GM21381 (cell line): ENCODE results near the gene DHRSX.
A peak's percentile ranks its signal among the peaks of the same experiment; 100 is the strongest.
"Not testable (repeated sequence)": the region's sequence is repeated elsewhere in the genome, so short reads cannot be mapped to it uniquely, and the experiment has no call there.

Experiments used
- ATAC-seq: cut with Tn5 transposase; IDR thresholded peaks from one replicate; pipeline ENCODE4 v1.9.1; 2021; ENCODE audit warnings: mild to moderate bottlenecking, moderate library complexity; ENCODE audit not compliant: unreplicated experiment

DHRSX gene

DNA sequence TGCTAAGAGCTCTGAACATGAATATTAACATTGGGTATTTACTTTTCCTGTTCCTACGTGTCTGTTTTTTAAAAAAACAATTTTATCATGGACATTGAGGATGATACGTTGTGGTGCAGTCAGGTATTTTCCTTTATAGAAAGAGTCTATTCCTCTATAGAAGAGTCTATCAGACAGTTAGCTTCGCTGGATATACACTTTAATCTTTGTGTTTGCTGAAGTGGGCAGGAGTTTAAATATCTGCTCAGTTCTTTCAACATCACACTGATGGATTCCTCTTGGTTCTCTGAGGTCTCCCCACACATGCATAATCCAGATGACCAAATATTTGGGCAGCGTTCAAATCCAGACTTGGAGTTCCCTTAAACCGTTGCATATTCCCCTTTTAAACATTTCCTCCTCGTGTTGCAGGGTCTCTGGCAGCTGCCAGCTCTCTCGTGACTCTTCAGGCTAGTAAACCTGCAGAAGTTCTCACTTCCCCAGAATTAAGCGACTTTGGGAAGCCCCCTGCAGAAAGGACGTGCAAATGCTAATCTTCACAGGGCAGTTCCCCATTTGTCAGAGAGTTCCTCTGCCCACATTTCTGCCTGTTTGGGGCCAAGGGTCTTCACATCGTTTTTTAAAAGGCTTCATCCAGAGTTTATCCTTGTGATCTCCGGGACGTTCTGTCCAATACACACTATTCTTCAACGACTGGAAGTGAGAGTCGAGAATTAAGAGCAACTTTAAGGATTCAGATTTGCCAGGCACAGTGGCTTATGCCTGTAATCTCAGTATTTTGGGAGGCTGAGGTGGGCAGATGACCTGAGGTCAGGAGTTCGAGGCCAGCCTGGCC, 20.5 kb upstream of the DHRSX start:
- peak; percentile 78 for ATAC-seq

DNA sequence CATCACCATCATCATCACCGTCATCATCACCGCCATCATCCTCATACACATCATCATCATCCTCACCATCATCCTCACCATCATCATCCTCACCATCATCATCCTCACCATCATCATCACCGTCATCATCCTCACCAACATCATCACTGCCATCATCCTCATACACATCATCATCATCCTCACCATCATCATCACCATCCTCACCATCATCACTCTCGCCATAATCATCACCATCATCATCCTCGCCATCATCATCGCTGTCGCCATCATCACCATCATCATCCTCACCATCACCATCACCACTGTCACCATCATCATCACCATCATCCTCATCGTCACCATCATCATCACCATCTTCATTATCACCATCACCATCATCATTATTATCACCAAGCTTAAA, 19.8 kb upstream of the DHRSX start:
- no peak for ATAC-seq

GRCh38 chrX:2519638-2520037, 18.9 kb upstream of the DHRSX start:
- not testable (repeated sequence) for ATAC-seq

DNA sequence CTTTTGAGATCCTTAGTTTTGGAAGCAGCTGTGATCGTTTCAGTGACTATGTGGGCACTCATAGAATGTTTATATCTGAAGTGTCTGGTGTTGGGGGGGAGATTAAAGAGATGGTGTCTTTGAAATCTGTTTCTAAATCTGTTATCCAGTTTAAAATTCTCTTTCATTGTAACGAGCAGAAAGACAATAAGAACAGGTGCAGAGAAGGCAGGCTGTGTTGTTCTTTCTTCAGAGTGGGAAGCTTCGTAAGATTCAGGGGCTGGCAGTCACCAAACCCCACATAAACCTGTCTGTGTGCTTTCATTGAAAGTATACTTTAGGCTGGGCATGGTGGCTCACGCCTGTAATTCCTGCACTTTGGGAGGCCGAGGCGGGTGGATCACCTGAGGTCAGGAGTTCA, 16.3 kb upstream of the DHRSX start:
- ATAC-seq: no peak

DNA sequence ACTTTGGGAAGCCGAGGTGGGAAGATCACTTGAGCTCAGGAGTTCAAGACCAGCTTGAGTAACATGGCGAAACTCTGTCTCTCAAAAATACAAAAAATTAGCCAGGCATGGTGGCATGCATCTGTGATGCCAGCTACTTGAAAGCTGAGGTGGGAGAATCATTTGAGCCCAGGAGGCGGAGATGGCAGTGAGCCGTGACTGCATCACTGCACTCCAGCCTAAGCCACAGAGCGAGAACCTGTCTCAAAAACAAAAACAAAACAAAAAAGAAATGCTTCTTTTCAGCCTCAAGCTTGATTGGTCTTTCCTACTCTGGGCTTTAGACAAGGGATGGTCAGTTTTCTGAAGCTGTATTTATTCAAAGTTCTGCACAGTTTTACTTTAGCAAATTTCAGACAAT, 15.8 kb upstream of the DHRSX start:
- peak; percentile 44 for ATAC-seq

GRCh38 chrX:2514131-2514530, 13.4 kb upstream of the DHRSX start:
- ATAC-seq: no peak

- ATAC-seq: no peak
Measured at GRCh38 chrX:2513121-2513664, 12.4 kb upstream of the DHRSX start.

- ATAC-seq: no peak
Measured at GRCh38 chrX:2512501-2512900, 11.7 kb upstream of the DHRSX start.

DNA sequence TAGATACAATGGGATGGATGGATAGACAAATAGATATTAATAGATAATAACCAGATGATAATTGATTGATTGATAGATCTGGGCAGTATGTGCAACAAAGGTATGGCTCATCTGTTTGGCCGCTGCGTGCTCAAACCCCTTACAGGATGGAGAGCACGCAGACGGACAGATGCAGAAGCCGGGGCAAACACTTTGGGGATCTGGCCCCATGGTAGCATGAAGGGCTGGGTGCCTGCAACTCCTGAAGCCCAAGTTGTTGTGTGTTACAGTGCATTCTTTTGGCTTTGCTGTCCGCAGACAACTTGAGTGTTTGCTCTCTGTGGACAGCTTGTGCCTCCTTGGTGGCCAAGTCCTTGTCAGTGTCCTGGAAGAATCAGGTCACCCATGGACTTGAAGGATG, 10.6 kb upstream of the DHRSX start:
- no peak for ATAC-seq

DNA sequence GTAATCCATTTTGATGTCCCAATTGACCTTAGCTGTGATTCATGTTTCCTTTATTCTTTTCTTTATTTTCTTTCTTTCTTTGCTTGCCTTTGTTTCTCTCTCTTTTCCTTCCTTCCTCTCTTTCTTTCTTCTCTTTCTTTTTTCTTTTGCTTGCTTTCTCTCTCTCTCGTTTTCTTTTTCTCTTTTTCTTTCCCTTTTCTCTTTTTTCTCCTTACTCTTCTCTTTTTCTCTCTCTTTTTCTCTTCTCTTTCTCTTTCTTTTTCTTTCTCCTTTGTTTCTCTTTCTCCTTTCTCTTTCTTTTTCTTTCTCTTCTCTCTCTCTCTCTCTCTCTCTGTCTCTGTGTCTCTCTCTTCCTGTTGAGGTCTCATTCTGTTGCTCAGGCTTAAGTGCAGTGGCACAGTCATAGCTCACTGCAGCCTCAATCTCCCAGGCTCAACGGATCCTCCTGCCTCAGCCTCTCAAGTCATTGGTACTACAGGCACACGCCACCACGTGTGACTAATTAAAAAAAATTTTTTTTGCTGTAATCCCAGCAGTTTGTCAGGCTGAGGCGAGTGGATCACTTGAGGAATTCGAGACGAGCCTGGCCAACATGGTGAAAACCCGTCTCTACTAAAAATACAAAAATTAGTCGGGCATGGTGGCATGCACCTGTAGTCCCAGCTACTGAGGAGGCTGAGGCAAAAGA, 8.0 kb upstream of the DHRSX start:
- ATAC-seq: no peak

DNA sequence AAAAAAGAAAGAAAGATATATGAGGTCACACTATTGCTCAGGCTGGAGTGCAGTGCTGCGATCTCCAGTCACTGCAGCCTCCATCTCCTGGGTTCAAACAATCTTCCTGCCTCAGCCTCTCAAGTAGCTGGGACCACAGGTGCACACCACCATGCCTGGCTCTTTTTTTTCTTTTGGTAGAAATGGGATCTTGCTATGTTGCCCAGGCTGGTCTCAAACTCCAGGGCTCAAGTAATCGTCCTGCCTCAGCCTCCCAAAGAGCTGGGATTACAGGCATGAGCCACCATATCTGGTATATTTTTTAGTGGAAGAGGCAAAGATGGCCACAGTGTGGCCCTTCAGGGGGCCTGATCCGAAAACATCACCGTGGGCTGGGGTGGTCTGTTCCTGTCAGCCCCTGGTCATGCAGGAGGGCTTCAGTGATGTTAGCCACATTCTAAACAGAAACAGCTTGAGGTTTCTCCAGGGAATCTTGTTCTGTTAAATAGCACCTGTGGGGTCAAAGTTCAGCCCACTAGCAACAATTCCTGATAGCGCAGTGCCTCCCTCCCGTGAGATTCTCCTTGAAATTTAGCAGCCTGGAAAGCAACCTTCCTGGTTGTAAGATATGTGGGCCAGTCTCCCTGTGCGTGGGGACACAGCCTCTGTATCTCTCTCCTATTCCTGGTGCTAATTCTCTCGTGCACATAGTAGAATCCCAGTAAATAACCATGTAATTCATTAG, 7.3 kb upstream of the DHRSX start:
- ATAC-seq: no peak

DNA sequence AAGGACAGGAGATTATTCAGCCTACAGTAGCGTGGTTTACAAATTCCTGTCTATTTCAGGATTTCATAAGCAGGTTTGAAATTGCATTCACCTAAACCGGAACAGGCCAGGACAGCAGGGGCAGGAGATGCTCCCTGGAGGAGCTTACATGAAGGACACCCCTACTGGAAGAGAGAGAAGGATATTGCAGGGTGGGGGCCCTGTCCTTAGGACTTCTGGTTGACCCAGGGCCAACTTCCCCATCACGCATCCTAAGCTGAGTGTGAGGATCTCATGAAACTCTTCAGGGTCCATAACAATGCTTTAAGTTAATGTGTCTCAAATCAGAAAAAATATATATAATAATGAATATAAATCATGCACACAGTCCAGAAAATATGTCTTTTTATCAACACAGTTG, 6.4 kb upstream of the DHRSX start:
- ATAC-seq: no peak

- ATAC-seq: not testable (repeated sequence)
Measured at GRCh38 chrX:2505341-2505740, 4.6 kb upstream of the DHRSX start.

- ATAC-seq: no peak
Measured at GRCh38 chrX:2504706-2505332, 4.0 kb upstream of the DHRSX start.

GRCh38 chrX:2503591-2504500, 3.1 kb upstream of the DHRSX start:
- ATAC-seq: no peak

GRCh38 chrX:2502668-2503519, 2.1 kb upstream of the DHRSX start:
- ATAC-seq: no peak

DNA sequence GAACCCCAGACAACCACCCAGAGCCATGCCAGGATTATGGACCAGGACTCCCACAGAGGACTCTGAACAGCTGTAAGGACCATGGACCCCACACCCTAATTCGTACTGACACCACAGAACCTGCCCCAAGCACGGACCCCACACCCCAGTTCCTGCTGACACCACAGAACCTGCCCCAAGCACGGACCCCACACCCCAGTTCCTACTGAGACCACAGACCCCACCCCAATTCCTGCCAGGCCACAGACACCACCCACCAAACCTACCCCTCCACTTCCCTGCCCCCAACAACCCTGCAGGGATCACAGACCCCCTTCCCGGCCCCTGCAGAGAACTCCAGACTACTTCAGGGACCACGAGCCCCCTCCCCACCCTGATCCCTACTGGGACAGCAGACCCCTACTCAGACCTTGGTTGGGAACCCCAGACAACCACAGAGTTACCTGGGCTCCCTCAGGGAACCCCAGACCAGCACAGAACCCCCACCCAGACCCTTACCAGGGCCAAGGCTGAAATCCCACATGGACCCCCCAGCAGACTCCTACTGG, 1.4 kb upstream of the DHRSX start:
- no peak for ATAC-seq

DNA sequence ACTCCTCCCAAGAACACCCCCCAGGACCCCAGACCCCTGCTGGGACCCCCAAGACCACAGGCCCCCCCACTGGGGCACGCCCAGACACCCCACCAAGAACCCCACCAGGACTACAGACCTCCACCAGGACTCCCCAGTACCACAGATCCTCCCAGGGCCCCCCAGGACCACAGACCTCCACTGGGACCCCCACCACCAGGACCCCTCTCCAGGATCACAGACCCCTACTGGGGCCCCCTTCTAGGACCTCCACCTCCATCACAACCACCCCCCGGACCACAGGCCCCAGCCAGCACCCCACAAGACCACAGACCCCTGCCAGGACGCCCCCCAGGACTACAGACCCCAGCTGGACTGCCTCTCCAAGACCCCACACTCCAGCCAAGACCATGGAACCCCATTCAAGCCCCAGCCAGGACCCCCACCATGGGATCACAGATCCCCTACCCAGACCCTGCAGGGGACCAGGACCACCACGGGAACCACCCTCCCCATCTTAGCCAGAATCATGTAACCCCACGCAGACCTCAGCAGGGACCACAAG, 855 bp upstream of the DHRSX start:
- ATAC-seq: no peak
